Ovary (tissue), 9 donors: ENCODE measurements around the gene TOB2. TPM values are rescaled to one million over a fixed set of nuclear protein-coding genes. Genes with fewer than 3 reads are reported as not detected.
A peak's percentile ranks its signal among the peaks of the same experiment; 100 is the strongest.

ENCODE experiments used
- DNase-seq, 5 donors: peaks; one replicate each; pipeline ENCODE4 v3.0.0-alpha.2; 2019 to 2020
- H3K27ac ChIP-seq, 2 donors: fragments of 200-600 bp; one replicate each; pipeline versions ENCODE4 v1.5.1 to v1.8.0; 2019 to 2022
- H3K27me3 ChIP-seq: fragments of 200-600 bp; one replicate; pipeline ENCODE4 v1.8.0; 2022
- H3K36me3 ChIP-seq: fragments of 200-600 bp; sonication (generic); one replicate; pipeline ENCODE4 v1.5.1; 2019
- H3K4me1 ChIP-seq: one replicate; pipeline ENCODE4 v1.8.1; 2013; ENCODE audit warnings: mild to moderate bottlenecking, moderate library complexity; ENCODE audit not compliant: insufficient read depth
- H3K4me3 ChIP-seq: fragments of 200-600 bp; sonication (generic); one replicate; pipeline ENCODE4 v1.5.1; 2017
- H3K9me3 ChIP-seq, 2 donors: fragments of 200-600 bp in 1 of 2; sonication (generic) in 1 of 2; one replicate each; pipeline versions ENCODE4 v1.5.1 to v1.8.1; 2013 to 2019; ENCODE audit warnings: mild to moderate bottlenecking in 1 of 2, moderate library complexity in 1 of 2
- CTCF ChIP-seq, 3 donors: fragments of 450-650 bp in 2 of 3; fragments of 200-600 bp in 1 of 3; IDR thresholded peaks; one replicate each; pipeline versions ENCODE4 v1.5.1 to v1.8.0; 2016 to 2022; ENCODE audit warnings: antibody characterized with exemption in 3 of 3, mild to moderate bottlenecking in 1 of 3
- EP300 ChIP-seq: sonication (generic); formaldehyde crosslinking; IDR thresholded peaks from one replicate; pipeline ENCODE4 v1.6.1; 2017; ENCODE audit warnings: antibody characterized with exemption
- POLR2A ChIP-seq: fragments of 450-650 bp; IDR thresholded peaks from one replicate; pipeline ENCODE4 v1.6.1; 2017; ENCODE audit warnings: antibody characterized with exemption, mild to moderate bottlenecking, moderate library complexity
- WGBS, 3 donors: extraction: QIAGEN DNeasy Blood & Tissue Kit in 1 of 3; methylation state at CpG; one replicate each; pipeline versions ENCODE4 v1.1.5 to v1.1.7; 2013 to 2017; 5-methylcytosine and 5-hydroxymethylcytosine counted together
- intact Hi-C, 4 donors: fragments of 100-400 bp; cut with DNase I; formaldehyde crosslinking; loops; one replicate each; pipeline versions ENCODE4 v1.11.0 to v1.15.1; 2022 to 2023
- polyA plus RNA-seq, 2 donors: library from polyadenylated mRNA; stranded (reverse); fragments of 200-250 nt in 1 of 2; fragments of 350-450 nt in 1 of 2; fragmentation: Illumina TruSeq in 1 of 2; extraction: RNeasy Lipid Tissue Mini Kit (QIAGEN cat#74804) in 1 of 2; gene quantifications; one replicate each; pipeline ENCODE4 v1.2.3, GENCODE V29; 2013 to 2014
- total RNA-seq, 7 donors: library from RNA; depleted of rRNA in 2 of 7; stranded (reverse); fragments of >200 nt in 2 of 7; fragmentation: NEBNext Ultra II Directional in 3 of 7; extraction: Animal tissue kit (Norgen Biotek cat#: 25700) in 3 of 7; gene quantifications; one replicate each; pipeline versions ENCODE4 v1.1.0 to v1.2.4, GENCODE V29; 2016 to 2023
- donor health status: DM: no; HTN: no; CAD: no; lungs with moderate emphysema.
- donor health status: DM: no; HTN: no; CAD: no.
- donor health status: Bipolar disorder and iron deficiency.
- donor health status: DM: yes; HTN: yes; CAD: no.
- donor health status: DM: no; HTN: no; CAD: no.
- donor health status: DM: yes; HTN: yes; CAD: no.

TOB2 gene
- total and polyA plus RNA-seq, 9 donors: 22.8 to 110 (median 57.7) TPM

- intact Hi-C loops: no loop called here
- no peak for DNase-seq
- Histone ChIP-seq H3K27ac (no peak overlapping the region), H3K27me3 (no peaks in the 10 kb centered on the region), H3K9me3 (no peaks in the 10 kb centered on the region), H3K36me3 (no peaks in the 10 kb centered on the region), H3K4me1 (peaks cover 8% of the 10 kb centered on the region), H3K4me3 (no peak overlapping the region)
- 83 to 88% (median 88%) methylated on average over 4 of the region's 4 CpGs for WGBS, 3 donors
- TF ChIP-seq CTCF (IDR thresholded peaks at IDR 0.05) (no peak), POLR2A (no peak), EP300 (no peak)
Measured at GRCh38 chr22:41488076-41488475, 41.5 kb upstream of the TOB2 start.

- intact Hi-C loops: no loop called here
- no peak for DNase-seq
- no peak for TF ChIP-seq POLR2A
- TF ChIP-seq EP300: no peak
- Histone ChIP-seq H3K36me3 (no peaks in the 10 kb centered on the region), H3K4me1 (peaks cover 10% of the 10 kb centered on the region), H3K9me3 (no peaks in the 10 kb centered on the region), H3K27ac (no peak overlapping the region), H3K27me3 (no peaks in the 10 kb centered on the region), H3K4me3 (no peak overlapping the region)
- WGBS, 3 donors: 68 to 72% (median 71%) methylated on average over 8 of the region's 8 CpGs
Measured at GRCh38 chr22:41487037-41487935, 40.7 kb upstream of the TOB2 start.

- Histone ChIP-seq H3K27me3 (no peaks in the 10 kb centered on the region), H3K4me1 (peaks cover 5% of the 10 kb centered on the region), H3K27ac (no peak overlapping the region), H3K36me3 (no peaks in the 10 kb centered on the region), H3K9me3 (no peaks in the 10 kb centered on the region), H3K4me3 (no peak overlapping the region)
- no peak for DNase-seq
- TF ChIP-seq POLR2A: no peak
- TF ChIP-seq CTCF (IDR thresholded peaks at IDR 0.05): no peak
- TF ChIP-seq EP300: no peak
- 83 to 89% (median 86%) methylated on average over 7 of the region's 7 CpGs for WGBS, 3 donors
- intact Hi-C loops: no loop called here
Measured at GRCh38 chr22:41485033-41485432, 38.4 kb upstream of the TOB2 start.

GRCh38 chr22:41482319-41482935 lies 35.8 kb upstream of the TOB2 start:
- WGBS, 3 donors: 11 to 18% (median 18%) methylated on average over 2 of the region's 2 CpGs

More at GRCh38 chr22:41482319-41482935, 35.8 kb upstream of the TOB2 start:
- Histone ChIP-seq H3K27me3 (no peaks in the 10 kb centered on the region), H3K36me3 (no peaks in the 10 kb centered on the region), H3K9me3 (no peaks in the 10 kb centered on the region), H3K4me3 (no peak overlapping the region), H3K27ac (peak overlapping the region; percentile 22 to 45), H3K4me1 (peaks cover 5% of the 10 kb centered on the region)
- TF ChIP-seq EP300: no peak
- TF ChIP-seq POLR2A: no peak
- TF ChIP-seq CTCF (IDR thresholded peaks at IDR 0.05): no peak
- DNase-seq: no peak
- intact Hi-C loops: no loop called here
